Limb (tissue), 2 donors: ENCODE data around the gene ANKMY1.

Source experiments
- DNase-seq, 2 donors: peaks; one replicate each; pipeline ENCODE4 v3.0.0-alpha.2; 2016; ENCODE audit errors: extremely low spot score in 2 of 2

The ANKMY1 gene

GRCh38 chr2:240450532-240451107, 107.2 kb downstream of the ANKMY1 start:
- no peak for DNase-seq

- DNase-seq, result no peak
Observed at GRCh38 chr2:240449764-240450531, 107.8 kb downstream of the ANKMY1 start.

- no peak for DNase-seq
Observed at GRCh38 chr2:240448387-240449274, 109.2 kb downstream of the ANKMY1 start.

- no peak for DNase-seq
Observed at GRCh38 chr2:240447934-240448333, 109.9 kb downstream of the ANKMY1 start.

- DNase-seq, result no peak
Observed at GRCh38 chr2:240447331-240447730, 110.5 kb downstream of the ANKMY1 start.

GRCh38 chr2:240446664-240447175, 111.1 kb downstream of the ANKMY1 start:
- DNase-seq, result no peak

GRCh38 chr2:240445961-240446663, 111.7 kb downstream of the ANKMY1 start:
- DNase-seq, result no peak

GRCh38 chr2:240444464-240444863, 113.3 kb downstream of the ANKMY1 start:
- no peak for DNase-seq

GRCh38 chr2:240443891-240444301, 113.9 kb downstream of the ANKMY1 start:
- no peak for DNase-seq

- no peak for DNase-seq
Observed at GRCh38 chr2:240442891-240443715, 114.7 kb downstream of the ANKMY1 start.

- DNase-seq, result no peak
Observed at GRCh38 chr2:240441993-240442411, 115.8 kb downstream of the ANKMY1 start.

- no peak for DNase-seq
Observed at GRCh38 chr2:240441326-240441992, 116.3 kb downstream of the ANKMY1 start.

GRCh38 chr2:240440704-240441320, 117.0 kb downstream of the ANKMY1 start:
- no peak for DNase-seq

- DNase-seq, result peak in 1 of 2 donors; percentile 21
Observed at GRCh38 chr2:240440251-240440650, 117.5 kb downstream of the ANKMY1 start.

GRCh38 chr2:240439698-240440151, 118.1 kb downstream of the ANKMY1 start:
- DNase-seq, result peak in 1 of 2 donors; percentile 23

- peak in 1 of 2 donors; percentile 30 for DNase-seq
Observed at GRCh38 chr2:240438810-240439697, 118.7 kb downstream of the ANKMY1 start.

GRCh38 chr2:240437861-240438809, 119.7 kb downstream of the ANKMY1 start:
- DNase-seq, result peak; percentile 64 to 86
